ENCODE measurements around the gene SCD5. TPM values are rescaled to one million over a fixed set of nuclear protein-coding genes. Genes with fewer than 3 reads are reported as not detected.
A peak's percentile ranks its signal among the peaks of the same experiment; 100 is the strongest.
"Not testable (repeated sequence)": the region's sequence is repeated elsewhere in the genome, so short reads cannot be mapped to it uniquely, and the experiment has no call there.

Gene SCD5
- total and polyA plus RNA-seq, 9 donors = 7.0 to 16.5 (median 13.1) TPM

DNA sequence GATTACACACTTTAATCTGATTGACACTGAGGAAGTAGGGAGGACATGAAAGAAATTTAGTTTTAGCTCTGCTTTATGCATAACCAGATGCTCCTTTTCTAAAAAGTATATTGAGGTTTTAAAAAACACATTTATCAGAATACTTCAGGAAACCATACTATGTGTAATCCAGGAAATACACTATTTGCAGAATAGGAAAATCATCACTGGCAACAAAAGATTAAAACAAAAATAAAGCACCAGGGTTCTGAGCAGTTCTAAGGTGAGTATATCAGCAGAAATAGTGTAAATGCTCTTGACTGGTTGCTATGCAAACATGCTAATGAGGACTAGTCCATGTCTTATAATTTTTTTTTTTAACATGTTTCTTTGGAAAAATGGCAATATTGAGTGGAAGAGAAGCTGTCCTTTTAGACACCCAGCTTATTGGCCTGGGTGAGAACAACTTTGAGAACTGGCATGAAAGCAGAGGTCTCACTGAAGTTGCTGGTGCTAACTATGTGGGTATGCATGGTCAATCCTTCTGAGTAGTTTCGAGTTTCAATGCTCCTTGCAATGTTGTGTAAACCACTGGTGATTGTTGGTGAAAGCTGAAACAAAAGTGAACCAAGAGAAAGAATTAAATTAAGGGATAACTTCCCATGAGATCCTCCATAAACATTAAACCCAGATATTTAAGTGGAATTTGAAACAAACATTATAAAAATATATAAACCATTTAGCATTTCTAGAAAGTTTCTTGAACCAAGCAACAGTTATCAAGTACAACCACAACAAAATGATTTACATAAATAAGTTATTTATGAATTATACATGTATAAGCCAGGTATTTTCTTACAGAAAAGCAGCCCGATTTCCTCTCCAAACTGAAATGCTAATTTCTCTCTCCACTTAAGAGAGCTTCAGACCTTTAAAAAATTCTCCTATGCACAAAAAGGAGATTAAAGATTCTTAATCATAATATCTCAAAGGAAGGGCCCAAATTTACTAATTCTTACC, 20.4 kb upstream of the SCD5 start:
- no peak overlapping the region for H3K27ac ChIP-seq (ENCODE audit: low read length)
- no CpG with 5 or more reads among the region's 2 CpGs for WGBS (ENCODE audit: insufficient coverage)
- no peak overlapping the region for H3K4me3 ChIP-seq (ENCODE audit: low read length)
- DNase-seq = no peak
- H3K36me3 ChIP-seq (ENCODE audit: control insufficient read depth, insufficient read depth, low read length) = peaks cover 39% of the 10 kb centered on the region
- no peaks in the 10 kb centered on the region for H3K9me3 ChIP-seq (replicated peaks; ENCODE audit: control insufficient read depth, low read depth, low read length)
- no peaks in the 10 kb centered on the region for H3K4me1 ChIP-seq (ENCODE audit: control insufficient read depth, insufficient read depth, low read length)
- H3K27me3 ChIP-seq (ENCODE audit: control insufficient read depth, insufficient read depth, low read length) = no peaks in the 10 kb centered on the region

DNA sequence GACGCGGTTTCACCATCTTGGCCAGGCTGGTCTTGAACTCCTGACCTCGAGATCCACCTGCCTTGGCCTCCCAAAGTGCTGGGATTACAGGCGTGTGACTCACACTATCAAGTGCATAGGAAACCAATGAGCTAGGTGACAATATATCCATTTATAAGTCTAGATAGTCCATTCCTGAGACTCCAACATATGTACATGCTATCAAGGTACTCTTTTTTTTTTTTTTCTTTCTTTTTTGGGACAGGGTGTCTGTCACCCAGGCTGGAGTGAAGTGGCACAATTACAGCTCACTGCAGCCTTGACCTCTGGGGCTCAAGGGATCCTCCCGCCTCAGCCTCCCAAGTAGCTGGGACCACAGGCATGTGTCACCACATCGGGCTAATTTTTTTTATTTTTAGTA, 18.3 kb upstream of the SCD5 start:
- H3K9me3 ChIP-seq (replicated peaks; ENCODE audit: control insufficient read depth, low read depth, low read length); DNase-seq; H3K27me3 ChIP-seq (ENCODE audit: control insufficient read depth, insufficient read depth, low read length); H3K4me1 ChIP-seq (ENCODE audit: control insufficient read depth, insufficient read depth, low read length); H3K27ac ChIP-seq (ENCODE audit: low read length); H3K4me3 ChIP-seq (ENCODE audit: low read length): not testable (repeated sequence)
- 100% methylated on average over 1 of the region's 6 CpGs for WGBS (ENCODE audit: insufficient coverage)
- peaks cover 24% of the 10 kb centered on the region for H3K36me3 ChIP-seq (ENCODE audit: control insufficient read depth, insufficient read depth, low read length)

DNA sequence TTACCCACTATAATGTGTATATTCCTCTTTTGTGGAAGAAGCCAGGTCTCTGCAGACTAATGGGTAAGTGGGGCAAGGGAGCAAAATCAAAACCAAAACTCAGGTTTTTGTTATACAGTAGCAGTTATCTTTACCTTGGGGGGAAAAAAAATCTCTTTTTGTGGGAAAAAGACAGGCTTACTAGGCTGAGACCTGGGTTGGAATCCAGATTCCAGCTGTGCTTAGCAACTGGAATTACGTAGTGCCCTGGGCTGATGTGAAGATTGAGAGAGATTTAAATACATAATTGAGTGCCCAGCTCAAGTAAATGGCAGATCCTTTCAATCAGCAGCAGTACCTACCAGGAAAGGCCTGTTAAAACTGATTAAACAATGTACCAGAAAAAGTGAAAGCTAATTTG, 15.4 kb upstream of the SCD5 start:
- H3K4me1 ChIP-seq (ENCODE audit: control insufficient read depth, insufficient read depth, low read length) = no peaks in the 10 kb centered on the region
- WGBS (ENCODE audit: insufficient coverage) = no CpG with 5 or more reads among the region's 1 CpG
- H3K4me3 ChIP-seq (ENCODE audit: low read length) = no peak overlapping the region
- H3K9me3 ChIP-seq (replicated peaks; ENCODE audit: control insufficient read depth, low read depth, low read length) = no peaks in the 10 kb centered on the region
- no peak for DNase-seq
- peaks cover 11% of the 10 kb centered on the region for H3K36me3 ChIP-seq (ENCODE audit: control insufficient read depth, insufficient read depth, low read length)
- H3K27me3 ChIP-seq (ENCODE audit: control insufficient read depth, insufficient read depth, low read length) = no peaks in the 10 kb centered on the region
- H3K27ac ChIP-seq (ENCODE audit: low read length) = no peak overlapping the region

DNA sequence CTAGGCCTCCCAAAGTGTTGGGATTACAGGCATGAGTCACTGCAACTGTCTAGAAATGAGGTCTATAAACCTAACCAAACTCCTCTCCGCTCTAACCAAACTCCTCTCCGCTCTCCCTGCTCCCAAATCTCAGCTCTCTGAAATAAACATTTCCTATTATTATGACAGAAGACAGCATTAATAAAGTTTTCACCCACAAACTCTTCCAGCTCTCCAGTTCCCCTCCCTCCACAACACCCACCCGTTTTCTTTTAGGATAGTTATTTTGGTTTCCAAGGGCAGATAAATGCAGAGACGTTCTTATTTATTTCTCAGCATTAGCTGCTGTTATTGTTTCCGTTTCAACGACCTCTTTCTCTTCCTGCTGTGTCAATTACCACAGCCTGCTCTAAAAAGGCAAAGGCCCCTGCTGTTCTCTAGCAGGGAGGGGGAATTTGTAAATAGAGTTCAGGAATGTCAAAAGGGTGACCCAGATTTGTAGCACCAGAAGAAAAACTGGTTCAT, 13.3 kb upstream of the SCD5 start:
- no CpG with 5 or more reads among the region's 6 CpGs for WGBS (ENCODE audit: insufficient coverage)
- Histone ChIP-seq H3K27me3 (ENCODE audit: control insufficient read depth, insufficient read depth, low read length) (no peaks in the 10 kb centered on the region), H3K9me3 (replicated peaks; ENCODE audit: control insufficient read depth, low read depth, low read length) (no peaks in the 10 kb centered on the region), H3K4me1 (ENCODE audit: control insufficient read depth, insufficient read depth, low read length) (no peaks in the 10 kb centered on the region), H3K27ac (ENCODE audit: low read length) (no peak overlapping the region), H3K4me3 (ENCODE audit: low read length) (no peak overlapping the region), H3K36me3 (ENCODE audit: control insufficient read depth, insufficient read depth, low read length) (peaks cover 2% of the 10 kb centered on the region)
- peak; percentile 29 for DNase-seq

DNA sequence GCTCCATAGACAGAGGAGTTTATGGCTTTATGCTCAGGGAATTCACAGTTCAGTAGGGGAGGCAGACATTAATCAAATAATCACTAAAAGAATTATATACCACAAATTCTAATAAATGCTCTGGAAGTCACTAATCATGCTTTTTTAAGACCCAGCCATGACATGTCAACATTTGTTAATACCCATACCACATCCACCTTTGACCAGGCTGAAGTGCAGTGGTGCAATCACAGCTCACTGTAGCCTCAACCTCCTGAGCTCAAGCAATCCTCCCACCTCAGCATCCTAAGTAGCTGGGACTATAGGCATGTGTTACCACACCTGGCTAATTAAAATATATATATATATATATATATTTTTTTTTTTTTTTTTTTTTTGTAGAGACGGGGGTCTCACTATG, 12.8 kb upstream of the SCD5 start:
- DNase-seq = no peak
- H3K27ac ChIP-seq (ENCODE audit: low read length) = no peak overlapping the region
- WGBS (ENCODE audit: insufficient coverage) = no CpG with 5 or more reads among the region's 1 CpG
- peaks cover under 1% of the 10 kb centered on the region for H3K36me3 ChIP-seq (ENCODE audit: control insufficient read depth, insufficient read depth, low read length)
- H3K9me3 ChIP-seq (replicated peaks; ENCODE audit: control insufficient read depth, low read depth, low read length) = no peaks in the 10 kb centered on the region
- H3K4me1 ChIP-seq (ENCODE audit: control insufficient read depth, insufficient read depth, low read length) = no peaks in the 10 kb centered on the region
- H3K27me3 ChIP-seq (ENCODE audit: control insufficient read depth, insufficient read depth, low read length) = no peaks in the 10 kb centered on the region
- H3K4me3 ChIP-seq (ENCODE audit: low read length) = no peak overlapping the region

DNA sequence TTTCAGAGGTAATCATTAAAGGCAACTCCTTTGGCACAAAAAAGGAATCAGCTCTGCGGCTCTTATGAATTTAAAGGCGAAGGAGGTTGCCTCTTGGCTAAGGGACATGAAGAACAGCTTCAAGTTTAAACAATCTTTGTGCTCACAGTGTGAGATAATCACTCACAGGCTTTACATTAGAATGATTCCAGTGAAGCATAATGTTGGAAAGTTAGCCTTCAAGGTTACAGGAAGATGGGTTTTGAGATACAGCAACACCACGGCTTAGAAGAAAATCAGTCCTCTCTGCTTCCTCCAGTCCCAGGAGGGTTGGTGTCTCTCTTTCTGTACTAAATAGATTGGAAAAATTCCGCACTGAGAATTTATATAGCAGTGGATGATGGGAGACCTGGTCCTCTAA, 11.6 kb upstream of the SCD5 start:
- no peaks in the 10 kb centered on the region for H3K9me3 ChIP-seq (replicated peaks; ENCODE audit: control insufficient read depth, low read depth, low read length)

DNA sequence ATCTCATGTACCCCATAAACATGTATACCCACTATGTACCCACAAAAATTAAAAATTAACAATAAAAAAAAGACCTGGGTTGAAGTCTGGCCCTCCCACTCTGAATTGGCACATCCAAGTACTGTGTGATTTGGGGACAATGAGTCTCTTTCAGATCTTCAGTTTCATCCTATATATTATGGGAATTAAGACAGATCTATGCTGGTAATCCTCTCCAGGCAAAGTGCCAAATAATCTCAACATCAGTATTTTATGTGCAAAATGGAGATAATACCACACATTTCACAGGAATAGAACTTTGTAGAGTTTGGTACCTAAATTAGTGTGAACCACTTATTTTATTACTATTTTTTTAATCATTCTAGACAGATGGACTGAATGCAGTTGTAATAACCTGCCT, 11.0 kb upstream of the SCD5 start:
- Histone ChIP-seq H3K4me3 (ENCODE audit: low read length) (no peak overlapping the region), H3K4me1 (ENCODE audit: control insufficient read depth, insufficient read depth, low read length) (no peaks in the 10 kb centered on the region)

More for the DNA sequence above, 11.6 kb upstream of the SCD5 start:
- Histone ChIP-seq H3K4me1 (ENCODE audit: control insufficient read depth, insufficient read depth, low read length) (no peaks in the 10 kb centered on the region), H3K36me3 (ENCODE audit: control insufficient read depth, insufficient read depth, low read length) (no peaks in the 10 kb centered on the region), H3K27ac (ENCODE audit: low read length) (no peak overlapping the region), H3K4me3 (ENCODE audit: low read length) (no peak overlapping the region), H3K27me3 (ENCODE audit: control insufficient read depth, insufficient read depth, low read length) (no peaks in the 10 kb centered on the region)
- no peak for DNase-seq
- WGBS (ENCODE audit: insufficient coverage) = 40% methylated on average over 1 of the region's 4 CpGs

DNA sequence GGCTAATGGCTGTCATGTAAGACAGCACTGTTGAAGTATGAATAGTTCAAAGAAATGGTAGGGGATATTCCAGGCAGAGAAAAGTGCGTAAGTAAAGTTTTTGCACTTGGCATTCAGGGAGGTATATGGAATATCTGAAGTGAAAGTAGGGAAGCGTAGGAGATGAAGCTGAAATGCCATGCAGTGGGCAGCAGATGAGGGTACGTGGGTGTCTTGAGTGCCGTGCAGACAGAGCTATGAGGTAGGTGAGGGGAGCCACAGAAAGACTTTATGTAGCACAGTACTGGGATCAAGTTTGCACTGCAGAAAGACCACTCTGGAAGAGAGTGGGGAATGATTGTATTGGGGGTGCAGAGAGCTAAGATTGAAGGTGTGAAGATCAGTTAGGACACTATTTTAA, 5.2 kb upstream of the SCD5 start:
- no peak overlapping the region for H3K27ac ChIP-seq (ENCODE audit: low read length)
- no peaks in the 10 kb centered on the region for H3K36me3 ChIP-seq (ENCODE audit: control insufficient read depth, insufficient read depth, low read length)
- H3K27me3 ChIP-seq (ENCODE audit: control insufficient read depth, insufficient read depth, low read length) = peaks cover 7% of the 10 kb centered on the region
- no peak overlapping the region for H3K4me3 ChIP-seq (ENCODE audit: low read length)
- no peaks in the 10 kb centered on the region for H3K9me3 ChIP-seq (replicated peaks; ENCODE audit: control insufficient read depth, low read depth, low read length)
- no peak for DNase-seq
- peaks cover 10% of the 10 kb centered on the region for H3K4me1 ChIP-seq (ENCODE audit: control insufficient read depth, insufficient read depth, low read length)
- WGBS (ENCODE audit: insufficient coverage) = 84% methylated on average over 4 of the region's 4 CpGs

More for the DNA sequence above, 11.0 kb upstream of the SCD5 start:
- H3K36me3 ChIP-seq (ENCODE audit: control insufficient read depth, insufficient read depth, low read length) = no peaks in the 10 kb centered on the region
- H3K27ac ChIP-seq (ENCODE audit: low read length) = no peak overlapping the region
- no peaks in the 10 kb centered on the region for H3K27me3 ChIP-seq (ENCODE audit: control insufficient read depth, insufficient read depth, low read length)
- DNase-seq = no peak
- H3K9me3 ChIP-seq (replicated peaks; ENCODE audit: control insufficient read depth, low read depth, low read length) = no peaks in the 10 kb centered on the region

DNA sequence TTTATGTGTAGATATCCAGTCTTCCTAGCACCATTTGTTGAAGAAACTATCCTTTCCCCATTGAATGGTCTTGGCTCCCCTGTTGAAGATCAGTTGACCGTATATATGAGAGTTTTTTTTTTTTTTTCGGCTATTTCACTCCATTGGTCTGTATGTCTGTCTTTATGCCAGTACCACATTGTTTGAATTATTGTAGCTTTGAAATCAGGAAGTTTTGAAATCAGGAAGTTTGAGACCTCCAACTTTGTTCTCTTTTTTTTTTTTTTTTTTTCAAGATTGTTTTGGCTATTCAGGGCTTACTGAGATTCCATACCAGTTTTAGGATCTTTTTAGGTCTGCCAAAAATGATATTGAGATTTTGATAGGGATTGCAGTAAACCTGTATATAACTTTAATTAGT, 4.3 kb upstream of the SCD5 start:
- Histone ChIP-seq H3K4me3 (ENCODE audit: low read length) (no peak overlapping the region), H3K36me3 (ENCODE audit: control insufficient read depth, insufficient read depth, low read length) (no peaks in the 10 kb centered on the region), H3K27ac (ENCODE audit: low read length) (no peak overlapping the region), H3K9me3 (replicated peaks; ENCODE audit: control insufficient read depth, low read depth, low read length) (no peaks in the 10 kb centered on the region), H3K27me3 (ENCODE audit: control insufficient read depth, insufficient read depth, low read length) (peaks cover 7% of the 10 kb centered on the region), H3K4me1 (ENCODE audit: control insufficient read depth, insufficient read depth, low read length) (peaks cover 10% of the 10 kb centered on the region)
- WGBS (ENCODE audit: insufficient coverage) = no CpG with 5 or more reads among the region's 2 CpGs
- no peak for DNase-seq

DNA sequence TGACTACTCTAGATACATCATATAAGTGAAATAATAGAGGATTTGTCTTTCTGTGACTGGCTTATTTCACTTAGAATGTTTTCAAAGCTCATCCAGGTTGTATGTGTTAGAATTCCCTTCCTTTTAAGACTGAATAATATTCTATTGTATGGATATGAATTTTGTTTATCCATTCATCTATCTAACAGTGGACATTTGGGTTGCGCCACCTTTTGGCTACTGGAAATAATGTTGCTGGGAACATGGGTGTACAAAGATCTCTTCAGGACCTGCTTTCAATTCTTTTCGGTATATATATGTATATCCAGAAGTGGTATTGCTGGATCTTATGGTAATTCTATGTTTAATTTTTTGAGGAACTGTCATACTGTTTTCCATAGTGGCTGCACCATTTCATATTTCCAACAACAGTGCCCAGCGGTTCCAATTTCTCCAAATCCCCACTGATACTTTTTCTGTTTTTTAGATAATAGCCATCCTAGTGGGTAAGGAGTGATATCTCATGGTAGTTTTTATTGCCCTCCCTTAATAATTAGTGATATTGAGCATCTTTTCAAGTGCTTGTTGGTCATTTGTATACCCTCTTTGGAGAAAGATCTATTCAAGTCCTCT, 3.4 kb upstream of the SCD5 start:
- Histone ChIP-seq H3K4me3 (ENCODE audit: low read length) (no peak overlapping the region), H3K36me3 (ENCODE audit: control insufficient read depth, insufficient read depth, low read length) (no peaks in the 10 kb centered on the region), H3K27ac (ENCODE audit: low read length) (no peak overlapping the region), H3K4me1 (ENCODE audit: control insufficient read depth, insufficient read depth, low read length) (peaks cover 18% of the 10 kb centered on the region), H3K27me3 (ENCODE audit: control insufficient read depth, insufficient read depth, low read length) (peaks cover 15% of the 10 kb centered on the region), H3K9me3 (replicated peaks; ENCODE audit: control insufficient read depth, low read depth, low read length) (no peaks in the 10 kb centered on the region)
- WGBS (ENCODE audit: insufficient coverage) = no CpG with 5 or more reads among the region's 3 CpGs
- DNase-seq = peak; percentile 67
